ENCODE measurements around the gene GEMIN7.

Gene GEMIN7

GRCh38 chr19:45040059-45040771 is 38.8 kb upstream of the GEMIN7 start:
- no peak for DNase-seq (ENCODE audit: low read depth)
- peak overlapping the region; percentile 68 for H3K4me3 ChIP-seq (ENCODE audit: low read depth, low read length)
- TF ChIP-seq CTCF (IDR thresholded peaks at IDR 0.05; ENCODE audit: control insufficient read depth, extremely low read depth, insufficient read depth) = no peak

- TF ChIP-seq CTCF (IDR thresholded peaks at IDR 0.05; ENCODE audit: control insufficient read depth, extremely low read depth, insufficient read depth) = no peak
- DNase-seq (ENCODE audit: low read depth) = no peak
- H3K4me3 ChIP-seq (ENCODE audit: low read depth, low read length) = no peak overlapping the region
These were observed 37.9 kb upstream of the GEMIN7 start for GRCh38 chr19:45041125-45041524.

GRCh38 chr19:45045671-45046353 is 33.2 kb upstream of the GEMIN7 start:
- peak overlapping the region; percentile 28; the same call in 1 of the 2 replicates for H3K4me3 ChIP-seq (ENCODE audit: low read depth, low read length)

GRCh38 chr19:45046355-45046754 is 32.7 kb upstream of the GEMIN7 start:
- no peak for DNase-seq (ENCODE audit: low read depth)
- no peak overlapping the region for H3K4me3 ChIP-seq (ENCODE audit: low read depth, low read length)
- TF ChIP-seq CTCF (IDR thresholded peaks at IDR 0.05; ENCODE audit: control insufficient read depth, extremely low read depth, insufficient read depth) = no peak

More at GRCh38 chr19:45045671-45046353, 33.2 kb upstream of the GEMIN7 start:
- no peak for TF ChIP-seq CTCF (IDR thresholded peaks at IDR 0.05; ENCODE audit: control insufficient read depth, extremely low read depth, insufficient read depth)
- DNase-seq (ENCODE audit: low read depth) = no peak

- DNase-seq (ENCODE audit: low read depth) = no peak
- no peak for TF ChIP-seq CTCF (IDR thresholded peaks at IDR 0.05; ENCODE audit: control insufficient read depth, extremely low read depth, insufficient read depth)
- H3K4me3 ChIP-seq (ENCODE audit: low read depth, low read length) = no peak overlapping the region
These were observed 31.8 kb upstream of the GEMIN7 start for GRCh38 chr19:45047188-45047797.

GRCh38 chr19:45049073-45049736 is 29.9 kb upstream of the GEMIN7 start:
- TF ChIP-seq CTCF (IDR thresholded peaks at IDR 0.05; ENCODE audit: control insufficient read depth, extremely low read depth, insufficient read depth) = no peak
- no peak overlapping the region for H3K4me3 ChIP-seq (ENCODE audit: low read depth, low read length)
- peak; percentile 77 for DNase-seq (ENCODE audit: low read depth)
